ENCODE measurements around the gene XYLT2. TPM values are rescaled to one million over a fixed set of nuclear protein-coding genes. Genes with fewer than 3 reads are reported as not detected.

Gene XYLT2
- polyA plus RNA-seq, 3 donors: 25.3 to 30.3 (median 29.4) TPM

- no peak for DNase-seq
Observed at GRCh38 chr17:50347117-50347893, 1.4 kb downstream of the XYLT2 start.

DNA sequence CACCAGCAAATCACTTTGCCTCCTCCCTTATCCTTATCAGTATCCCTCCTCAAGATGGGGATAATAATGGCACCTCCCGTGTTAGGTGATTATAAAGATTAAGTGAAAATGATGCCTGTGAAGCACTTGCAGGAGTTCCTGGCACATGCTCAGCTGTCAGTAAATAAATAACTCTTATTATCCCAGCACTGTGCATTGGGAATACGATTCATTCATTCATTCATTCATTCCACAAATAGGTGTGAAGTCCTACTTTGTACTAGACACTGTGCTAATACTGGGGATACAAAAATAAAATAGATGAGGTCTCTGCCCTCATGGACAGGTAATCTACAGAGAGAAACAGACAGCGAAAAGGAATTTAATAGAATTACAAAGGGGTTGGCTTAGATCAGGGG, 2.0 kb downstream of the XYLT2 start:
- no peak for DNase-seq

DNA sequence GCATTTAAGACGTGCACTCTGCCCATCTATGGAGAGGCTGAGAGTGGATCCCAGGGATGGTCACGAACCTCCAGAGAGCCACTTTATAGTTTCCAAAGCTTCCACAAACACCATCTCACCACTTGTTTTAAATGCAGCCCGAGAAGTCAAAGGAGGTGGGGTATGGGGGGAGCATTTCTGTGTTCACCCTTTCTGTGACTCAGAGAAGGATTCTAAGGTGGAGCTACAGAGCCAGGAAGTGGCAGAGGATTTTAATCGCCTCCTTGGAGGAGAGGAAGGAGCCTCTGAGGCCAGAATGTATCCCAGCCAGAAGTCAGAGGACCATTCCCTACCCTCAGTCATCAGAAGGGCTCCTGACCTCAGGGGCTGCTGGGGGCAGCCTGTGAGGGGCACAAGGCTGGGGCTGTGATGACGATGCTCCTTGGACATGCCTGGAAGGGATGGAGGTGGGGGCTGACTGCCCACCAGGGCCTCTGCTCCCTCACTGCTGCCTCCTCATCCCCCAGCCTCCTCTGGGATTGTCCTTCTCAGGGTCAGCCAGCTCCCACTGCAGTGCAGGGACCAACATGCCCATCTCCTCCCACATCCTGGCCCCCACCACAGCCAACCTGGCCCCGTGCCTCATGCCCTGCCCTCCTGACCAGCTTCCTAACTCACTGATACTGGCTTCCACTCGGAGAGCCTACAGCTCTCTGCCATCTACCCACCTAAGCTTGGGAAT, 2.8 kb downstream of the XYLT2 start:
- DNase-seq: no peak

DNA sequence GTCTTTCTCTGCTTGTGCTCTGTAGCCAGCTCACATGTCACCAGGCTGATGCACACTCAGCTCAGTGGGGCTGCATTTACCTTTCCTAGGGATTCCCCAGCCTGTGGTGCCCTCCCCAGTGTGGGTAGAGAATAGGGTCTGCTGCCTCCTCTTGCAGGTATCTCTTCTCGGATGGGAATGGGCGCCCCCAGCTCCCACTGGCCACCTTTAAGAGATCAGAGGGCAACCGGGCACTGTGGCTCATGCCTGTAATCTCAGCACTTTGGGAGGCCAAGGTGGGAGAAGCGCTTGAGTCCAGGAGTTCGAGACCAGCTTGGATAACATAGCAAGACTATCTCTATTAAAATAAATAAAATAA, 3.3 kb downstream of the XYLT2 start:
- DNase-seq: no peak

DNA sequence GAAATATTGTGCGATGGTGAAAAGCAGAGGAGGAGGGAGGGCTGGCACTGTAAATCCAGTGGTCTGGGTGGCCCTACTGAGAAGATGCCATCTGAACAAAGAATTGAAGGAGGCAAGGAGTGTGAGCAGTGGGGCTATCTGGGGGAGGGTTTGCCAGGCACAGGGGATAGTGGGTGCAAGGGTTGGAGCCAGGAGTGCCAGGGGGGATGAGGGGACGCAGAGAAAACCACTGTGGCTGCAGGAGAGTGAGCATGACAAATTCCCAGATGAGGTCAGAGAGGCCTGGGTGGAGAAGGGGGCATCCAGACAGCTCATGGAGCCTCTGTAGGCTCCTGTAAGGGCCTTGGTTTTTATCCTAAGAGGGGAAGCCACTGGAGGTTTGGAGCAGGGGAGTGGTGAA, 4.8 kb downstream of the XYLT2 start:
- no peak for DNase-seq

- no peak for DNase-seq
Observed at GRCh38 chr17:50352072-50352692, 6.3 kb downstream of the XYLT2 start.

DNA sequence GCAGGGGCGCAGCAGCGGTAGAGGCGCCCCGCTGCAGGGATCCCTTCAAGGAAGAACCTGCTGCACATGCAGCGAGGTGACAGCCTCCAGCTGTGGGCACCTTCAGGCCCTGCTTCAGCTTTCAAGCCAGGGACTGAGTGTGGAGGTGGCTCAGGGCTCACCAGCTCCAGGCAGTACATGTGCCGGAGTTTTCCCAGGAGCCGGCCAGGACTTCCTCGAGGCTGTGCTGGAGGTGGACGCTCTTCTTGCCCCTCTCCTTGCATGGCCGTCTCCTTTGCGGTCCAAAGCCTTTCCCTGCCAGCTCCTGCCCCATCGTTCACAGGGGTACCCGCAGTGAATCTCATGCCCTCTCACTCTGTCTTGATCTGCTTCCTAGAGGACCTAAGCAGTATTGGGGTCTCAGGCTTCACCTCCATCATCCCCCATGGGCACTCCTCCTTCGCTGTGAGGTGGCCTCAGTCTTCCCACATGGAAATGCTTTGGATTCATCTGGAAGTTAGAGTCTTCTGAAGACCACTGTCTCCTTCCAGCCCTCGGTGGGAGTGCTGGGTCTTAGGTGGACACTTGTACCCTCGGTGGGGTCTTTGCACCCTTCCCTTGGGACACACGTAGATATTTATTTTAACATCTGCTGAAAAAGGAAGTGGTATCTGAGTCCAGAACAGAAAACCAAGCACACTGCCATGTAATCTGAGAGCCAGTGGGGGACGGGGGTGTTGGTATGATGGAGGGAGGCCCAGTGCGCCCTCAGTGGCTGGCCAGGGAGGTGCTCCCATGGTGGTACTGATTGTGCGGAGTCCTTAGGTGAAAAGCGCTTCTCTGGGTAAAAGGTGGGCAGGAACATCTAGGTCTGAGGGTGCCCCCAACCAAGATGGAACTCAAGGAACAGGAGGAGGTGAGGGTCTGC, 7.0 kb downstream of the XYLT2 start:
- no peak for DNase-seq

DNA sequence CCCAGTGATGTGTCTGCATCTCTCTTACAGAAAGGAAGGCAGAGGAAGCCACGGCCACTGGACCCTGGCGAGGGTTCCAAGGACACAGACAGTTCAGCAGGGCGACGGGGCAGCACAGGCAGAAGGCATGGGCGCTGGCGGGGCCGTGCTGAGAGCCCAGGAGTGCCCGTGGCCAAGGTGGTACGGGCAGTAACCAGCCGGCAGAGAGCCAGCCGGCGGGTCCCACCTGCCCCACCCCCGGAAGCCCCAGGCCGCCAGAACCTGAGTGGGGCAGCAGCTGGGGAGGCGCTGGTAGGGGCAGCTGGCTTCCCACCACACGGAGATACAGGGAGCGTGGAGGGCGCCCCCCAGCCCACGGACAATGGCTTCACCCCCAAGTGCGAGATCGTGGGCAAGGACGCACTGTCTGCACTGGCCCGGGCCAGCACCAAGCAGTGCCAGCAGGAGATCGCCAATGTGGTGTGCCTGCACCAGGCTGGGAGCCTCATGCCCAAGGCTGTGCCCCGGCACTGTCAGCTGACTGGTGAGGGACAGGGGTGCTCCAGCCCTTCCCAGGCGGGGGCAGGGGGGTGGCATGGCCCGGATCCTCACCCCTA, 7.8 kb downstream of the XYLT2 start:
- DNase-seq: no peak

DNA sequence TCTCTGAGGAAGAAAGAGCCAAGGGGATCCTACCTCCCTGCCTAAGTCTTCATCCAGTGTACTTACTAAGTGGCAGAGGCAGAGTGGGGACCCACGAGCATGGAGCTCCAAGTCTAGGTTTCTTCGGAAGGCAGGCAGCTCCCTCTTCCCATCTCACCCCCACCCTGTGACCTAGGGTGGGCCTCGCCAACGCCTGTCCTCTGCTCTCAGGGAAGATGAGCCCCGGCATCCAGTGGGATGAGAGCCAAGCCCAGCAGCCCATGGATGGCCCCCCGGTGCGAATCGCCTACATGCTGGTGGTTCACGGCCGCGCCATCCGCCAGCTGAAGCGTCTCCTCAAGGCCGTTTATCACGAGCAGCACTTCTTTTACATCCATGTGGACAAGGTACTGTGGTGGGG, 8.3 kb downstream of the XYLT2 start:
- DNase-seq: no peak

- no peak for DNase-seq
Observed at GRCh38 chr17:50354776-50355175, 8.8 kb downstream of the XYLT2 start.

- DNase-seq: no peak
Observed at GRCh38 chr17:50355336-50355700, 9.4 kb downstream of the XYLT2 start.

DNA sequence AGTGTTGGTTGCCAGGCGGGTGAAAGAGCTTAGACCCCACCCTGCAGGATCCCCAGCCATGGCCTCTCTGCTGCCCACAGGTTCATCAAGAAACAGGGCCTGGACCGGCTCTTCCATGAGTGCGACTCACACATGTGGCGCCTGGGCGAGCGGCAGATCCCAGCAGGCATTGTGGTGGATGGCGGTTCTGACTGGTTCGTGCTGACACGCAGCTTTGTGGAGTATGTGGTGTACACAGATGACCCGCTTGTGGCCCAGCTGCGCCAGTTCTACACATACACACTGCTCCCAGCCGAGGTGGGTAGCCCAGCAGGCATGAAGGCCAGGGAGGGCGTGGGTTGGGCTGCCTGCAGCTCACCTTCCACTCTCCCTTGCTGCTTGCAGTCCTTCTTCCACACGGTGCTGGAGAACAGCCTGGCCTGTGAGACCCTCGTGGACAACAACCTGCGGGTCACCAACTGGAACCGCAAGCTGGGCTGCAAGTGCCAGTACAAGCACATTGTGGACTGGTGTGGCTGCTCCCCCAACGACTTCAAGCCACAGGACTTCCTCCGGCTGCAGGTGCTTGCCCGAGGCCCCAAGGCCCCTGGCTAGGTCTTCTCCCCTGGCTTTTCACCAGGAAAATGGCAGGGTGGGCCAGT, 9.9 kb downstream of the XYLT2 start:
- no peak for DNase-seq

DNA sequence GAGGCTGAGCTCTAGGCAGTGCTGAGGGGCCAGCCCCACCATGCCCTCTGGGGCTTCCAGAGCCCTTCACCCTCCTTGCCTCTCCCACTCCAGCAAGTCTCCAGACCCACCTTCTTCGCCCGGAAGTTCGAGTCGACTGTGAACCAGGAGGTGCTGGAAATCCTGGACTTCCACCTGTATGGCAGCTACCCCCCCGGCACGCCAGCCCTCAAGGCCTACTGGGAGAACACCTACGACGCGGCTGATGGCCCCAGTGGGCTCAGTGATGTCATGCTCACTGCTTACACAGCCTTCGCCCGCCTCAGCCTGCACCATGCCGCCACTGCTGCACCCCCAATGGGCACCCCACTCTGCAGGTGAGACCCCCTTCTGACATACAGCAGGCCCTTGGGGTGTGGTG, 10.5 kb downstream of the XYLT2 start:
- DNase-seq: no peak

DNA sequence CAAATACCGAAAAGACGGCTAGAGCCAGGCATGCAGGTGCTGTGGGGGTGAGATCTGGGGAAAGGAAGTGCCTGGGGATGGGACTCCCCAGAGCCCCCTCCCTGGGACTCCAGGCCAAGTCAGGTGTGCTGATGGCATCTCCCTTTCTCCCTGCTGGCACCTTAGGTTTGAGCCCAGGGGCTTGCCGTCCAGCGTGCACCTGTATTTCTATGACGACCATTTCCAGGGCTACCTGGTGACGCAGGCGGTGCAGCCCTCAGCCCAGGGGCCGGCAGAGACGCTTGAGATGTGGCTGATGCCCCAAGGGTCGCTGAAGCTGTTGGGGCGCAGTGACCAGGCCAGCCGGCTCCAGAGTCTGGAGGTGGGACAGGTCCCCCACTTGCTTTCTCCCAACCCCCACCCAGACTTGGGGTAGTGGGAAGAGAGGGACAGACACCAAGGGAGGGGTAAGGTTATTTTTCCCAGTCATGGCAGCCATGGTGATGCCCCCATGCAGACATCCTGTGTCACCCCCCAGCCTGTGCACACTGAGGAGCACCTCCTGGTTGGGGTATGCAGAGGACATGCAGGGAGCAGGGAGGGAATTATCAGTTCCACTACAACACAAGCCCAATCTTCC, 11.1 kb downstream of the XYLT2 start:
- DNase-seq: no peak

- no peak for DNase-seq
Observed at GRCh38 chr17:50358177-50358576, 12.3 kb downstream of the XYLT2 start.

DNA sequence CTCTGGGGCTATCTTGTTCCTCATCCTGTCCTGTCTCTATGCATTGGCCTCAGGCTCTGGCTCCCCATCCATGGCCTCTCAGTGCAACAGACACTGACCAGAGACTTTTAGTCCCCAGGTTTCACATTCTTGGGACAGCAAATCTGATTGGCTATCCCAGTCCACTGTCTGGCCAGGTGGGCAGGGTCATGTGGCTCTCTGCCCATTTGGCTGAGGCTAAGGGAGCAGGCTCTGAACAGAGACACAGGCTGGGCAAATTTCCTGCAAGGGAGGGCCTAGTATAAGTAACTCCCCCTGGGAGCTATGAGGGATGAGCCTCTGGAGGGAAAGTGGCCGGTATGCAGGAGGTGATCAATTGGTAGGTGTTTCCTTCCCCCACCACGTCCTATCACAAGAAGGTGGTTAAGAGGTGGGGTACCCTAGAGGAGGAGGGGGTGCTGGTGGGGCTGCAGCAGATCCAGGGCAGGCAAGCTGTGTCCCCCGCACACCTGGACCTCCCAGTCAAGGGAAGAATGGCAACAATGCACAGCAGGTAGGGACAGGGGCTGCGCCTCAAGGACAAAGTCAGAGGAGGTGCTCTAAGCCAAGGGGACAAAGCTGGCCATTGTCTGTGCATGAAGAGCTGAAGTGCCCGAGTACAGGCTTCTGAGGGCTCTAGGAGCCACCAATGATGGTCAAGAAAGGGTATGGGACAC, 13.2 kb downstream of the XYLT2 start:
- no peak for DNase-seq

GRCh38 chr17:50359998-50360461, 14.1 kb downstream of the XYLT2 start:
- DNase-seq: no peak

DNA sequence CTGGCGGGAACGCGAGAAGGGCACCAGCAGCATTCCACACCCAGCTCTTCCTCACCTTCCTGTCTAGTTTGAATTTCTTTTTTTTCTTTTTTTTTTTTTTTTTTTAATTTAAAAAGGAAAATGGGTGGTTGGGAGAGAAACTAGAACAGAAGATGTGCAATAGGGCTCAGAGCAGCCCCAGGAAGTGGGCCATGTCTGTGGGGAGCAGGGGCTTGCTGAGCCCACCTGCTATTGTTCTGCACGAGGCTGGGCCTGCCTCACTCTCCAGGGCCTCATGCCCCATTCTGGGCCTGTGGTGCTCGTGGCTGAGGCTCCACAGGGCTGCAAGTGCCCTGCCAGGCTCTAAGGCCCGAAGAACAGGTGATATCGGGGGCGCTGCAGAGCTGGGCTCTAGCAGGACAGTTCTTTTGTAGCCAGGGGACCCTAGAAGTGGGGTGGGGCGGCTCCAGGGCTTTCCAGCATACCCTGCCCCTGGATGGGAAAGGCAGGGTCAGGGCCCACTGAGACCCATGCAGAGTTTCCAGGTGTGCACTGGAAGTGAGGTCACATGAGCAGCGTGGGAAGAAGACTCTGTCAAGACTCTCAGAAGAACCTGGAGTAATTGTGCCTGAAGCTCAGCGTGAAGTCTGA, 14.7 kb downstream of the XYLT2 start:
- no peak for DNase-seq

All from renal pelvis (tissue), 4 donors.